Body of pancreas (tissue), 4 donors: ENCODE results near the gene GLI1. TPM values are rescaled to one million over a fixed set of nuclear protein-coding genes. Genes with fewer than 3 reads are reported as not detected.

Source experiments
- ATAC-seq: fragments of 150-250 bp; one replicate; pipeline ENCODE4 v1.9.1; 2016
- DNase-seq, 4 donors: peaks; one replicate each; pipeline ENCODE4 v3.0.0-alpha.2; 2019
- H3K27ac ChIP-seq, 4 donors: fragments of 200-600 bp; sonication (generic); 1 replicate in 3 of 4; 2 replicates in 1 of 4; pipeline versions ENCODE4 v1.5.1 to v1.6.1; 2016 to 2019; ENCODE audit warnings: mild to moderate bottlenecking in 1 of 4, mixed read lengths in 1 of 4, moderate library complexity in 1 of 4
- H3K27me3 ChIP-seq, 2 donors: fragments of 200-600 bp; sonication (generic); one replicate each; pipeline ENCODE4 v1.6.0; 2016; ENCODE audit warnings: mild to moderate bottlenecking in 1 of 2
- H3K36me3 ChIP-seq, 2 donors: fragments of 200-600 bp; sonication (generic); replicated peaks in 1 of 2; 2 replicates each; pipeline ENCODE4 v1.5.1; 2016; ENCODE audit warnings: low read depth in 2 of 2; ENCODE audit not compliant: insufficient read depth in 1 of 2
- H3K4me1 ChIP-seq: fragments of 200-600 bp; sonication (generic); one replicate; pipeline ENCODE4 v1.6.0; 2016
- H3K4me3 ChIP-seq, 2 donors: fragments of 200-600 bp; sonication (generic); 1 replicate in 1 of 2; 2 replicates in 1 of 2; pipeline ENCODE4 v1.5.1; 2016 to 2019
- H3K9me3 ChIP-seq, 3 donors: fragments of 200-600 bp; sonication (generic); 1 replicate in 2 of 3; 2 replicates in 1 of 3; pipeline ENCODE4 v1.5.1; 2016
- CTCF ChIP-seq, 7 experiments: fragments of 450-650 bp in 4 of 7; fragments of 200-600 bp in 3 of 7; sonication (generic) in 3 of 7; IDR thresholded peaks; one replicate each; pipeline ENCODE4 v1.5.1; 2016 to 2019; ENCODE audit warnings: antibody characterized with exemption in 7 of 7
- POLR2A ChIP-seq, 3 donors: fragments of 450-650 bp; IDR thresholded peaks; one replicate each; pipeline ENCODE4 v1.6.1; 2016; ENCODE audit warnings: antibody characterized with exemption in 3 of 3, mild to moderate bottlenecking in 2 of 3
- WGBS, 2 donors: methylation state at CpG; one replicate each; pipeline ENCODE4 v1.1.5; 2017; 5-methylcytosine and 5-hydroxymethylcytosine counted together
- intact Hi-C: fragments of 100-400 bp; cut with DNase I; formaldehyde crosslinking; loops from one replicate; pipeline ENCODE4 v1.15.1; 2023
- total RNA-seq, 2 donors: library from RNA; depleted of rRNA; stranded (reverse); fragments of >200 nt; gene quantifications; one replicate each; pipeline ENCODE4 v1.1.0, GENCODE V29; 2016

Gene GLI1
- total RNA-seq, 2 donors from 2014 or later = 1.0 TPM; not detected in 1

- Histone ChIP-seq H3K9me3 (no peaks in the 10 kb centered on the region), H3K27ac (no peak overlapping the region), H3K4me1 (peaks cover 22% of the 10 kb centered on the region), H3K27me3 (no peaks in the 10 kb centered on the region), H3K4me3 (no peak overlapping the region), H3K36me3 (no peaks in the 10 kb centered on the region)
- intact Hi-C loops = no loop called here
- TF ChIP-seq CTCF (IDR thresholded peaks at IDR 0.05) (no peak), POLR2A (IDR thresholded peaks at IDR 0.05) (no peak)
- WGBS, 2 donors = 4 to 6% methylated on average over 5 to 6 of the region's 6 CpGs
- ATAC-seq = no peak
- no peak for DNase-seq
These were observed 841 bp downstream of the GLI1 start for GRCh38 chr12:57460468-57460784.

GRCh38 chr12:57460841-57461275 is 1.3 kb downstream of the GLI1 start:
- ATAC-seq (no peak), DNase-seq (peak in 1 of 4 donors; percentile 29)
- 2 to 5% methylated on average over 7 to 19 of the region's 19 CpGs for WGBS, 2 donors
- intact Hi-C loops = no loop called here
- Histone ChIP-seq H3K36me3 (no peaks in the 10 kb centered on the region), H3K4me1 (peaks cover 22% of the 10 kb centered on the region), H3K4me3 (no peak overlapping the region), H3K9me3 (no peaks in the 10 kb centered on the region), H3K27me3 (no peaks in the 10 kb centered on the region), H3K27ac (no peak overlapping the region)
- TF ChIP-seq CTCF (IDR thresholded peaks at IDR 0.05) (no peak), POLR2A (IDR thresholded peaks at IDR 0.05) (no peak)

GRCh38 chr12:57461276-57461916 is 1.8 kb downstream of the GLI1 start:
- WGBS, 2 donors = 0 to 1% methylated on average over 24 to 30 of the region's 32 CpGs
- Histone ChIP-seq H3K9me3 (no peaks in the 10 kb centered on the region), H3K4me1 (peaks cover 22% of the 10 kb centered on the region), H3K27ac (peak overlapping the region in 1 of 4 donors; percentile 62), H3K27me3 (no peaks in the 10 kb centered on the region), H3K4me3 (peak overlapping the region in 1 of 2 donors; percentile 17), H3K36me3 (no peaks in the 10 kb centered on the region)
- DNase-seq (peak in 2 of 4 donors; percentile 47 to 53), ATAC-seq (no peak)
- intact Hi-C loops = no loop called here
- TF ChIP-seq POLR2A (IDR thresholded peaks at IDR 0.05) = no peak
- TF ChIP-seq CTCF (IDR thresholded peaks at IDR 0.05) = no peak

- TF ChIP-seq CTCF (IDR thresholded peaks at IDR 0.05) (no peak), POLR2A (IDR thresholded peaks at IDR 0.05) (no peak)
- WGBS, 2 donors = 0 to 1% methylated on average over 7 to 9 of the region's 9 CpGs
- Histone ChIP-seq H3K4me1 (peaks cover 22% of the 10 kb centered on the region), H3K36me3 (no peaks in the 10 kb centered on the region), H3K4me3 (peak overlapping the region in 1 of 2 donors; percentile 17), H3K27me3 (no peaks in the 10 kb centered on the region), H3K27ac (peak overlapping the region in 3 of 4 donors; percentile 62 to 80 (median 73)), H3K9me3 (no peaks in the 10 kb centered on the region)
- ATAC-seq (no peak), DNase-seq (no peak)
- intact Hi-C loops = no loop called here
These were observed 2.3 kb downstream of the GLI1 start for GRCh38 chr12:57461917-57462250.
